HL-60 (cell line): ENCODE measurements around the gene SNRPA1.

ENCODE experiments used
- CTCF ChIP-seq: IDR thresholded peaks from one replicate; pipeline ENCODE4 v1.5.1; 2011; ENCODE audit warnings: low read length, control low read depth, inconsistent platforms; ENCODE audit not compliant: insufficient read depth
- POLR2AphosphoS5 ChIP-seq: IDR thresholded peaks from 2 replicates; pipeline ENCODE4 v1.6.1; 2012; ENCODE audit warnings: low read depth
- REST ChIP-seq: IDR thresholded peaks from 2 replicates; pipeline ENCODE4 v1.6.1; 2012; ENCODE audit warnings: low read depth; ENCODE audit not compliant: insufficient replicate concordance
- SPI1 ChIP-seq: IDR thresholded peaks from 2 replicates; pipeline ENCODE4 v1.6.1; 2012; ENCODE audit warnings: low read depth, mild to moderate bottlenecking, borderline replicate concordance

GRCh38 chr15:101266787-101267186, 28.3 kb downstream of the SNRPA1 start:
- TF ChIP-seq CTCF: no peak
- no peak for TF ChIP-seq POLR2AphosphoS5
- no peak for TF ChIP-seq REST
- TF ChIP-seq SPI1: no peak
